ENCODE data around the gene KLF16.

KLF16 gene

GRCh38 chr19:1811942-1812425 lies 51.4 kb downstream of the KLF16 start, which contains the start of gene ATP8B3:
Gene ATP8B3 (minus strand): TSS chr19:1812276. CDS start chr19:1811736, 540 bp downstream.
- Histone ChIP-seq H3K9me3 (replicated peaks in 1 of 2; ENCODE audit: control insufficient read depth in 2 of 2, insufficient read depth in 1 of 2, low read depth in 1 of 2, low read length in 2 of 2) (peaks cover 0 to 3% of the 10 kb centered on the region in 2 donors), H3K4me2 (ENCODE audit: insufficient read depth, low read length, poor library complexity, severe bottlenecking) (peak within 1 kb of the TSS; percentile 87), H3K18ac (ENCODE audit: low read length) (peak within 1 kb of the TSS; percentile 86), H3K4ac (ENCODE audit: low read length) (no peak within 1 kb of the TSS), H3K4me1 (ENCODE audit: control insufficient read depth in 2 of 2, insufficient read depth in 1 of 2, low read depth in 1 of 2, low read length in 2 of 2) (peaks cover 0 to 7% of the 10 kb centered on the region in 2 donors), H2BK5ac (ENCODE audit: low read length) (no peak within 1 kb of the TSS), H2AK5ac (ENCODE audit: low read depth, low read length) (peak within 1 kb of the TSS; percentile 92), H3K9ac (ENCODE audit: low read depth, low read length, poor library complexity) (peak within 1 kb of the TSS; percentile 46), H3K4me3 (ENCODE audit: low read length in 2 of 2) (peak within 1 kb of the TSS; percentile 50 to 78), H2AFZ (ENCODE audit: low read length) (peak within 1 kb of the TSS; percentile 89), H3K27me3 (ENCODE audit: control insufficient read depth in 3 of 3, insufficient read depth in 3 of 3, low read depth in 1 of 3, low read length in 3 of 3) (peaks cover 0 to 5% (median 3%) of the 10 kb centered on the region in 3 experiments), H3K36me3 (replicated peaks in 1 of 2; ENCODE audit: control insufficient read depth in 2 of 2, insufficient read depth in 2 of 2, low read length in 2 of 2) (peaks cover 11 to 13% of the 10 kb centered on the region in 2 donors), H4K8ac (ENCODE audit: low read depth, low read length) (no peak within 1 kb of the TSS), H2BK15ac (ENCODE audit: low read length) (peak within 1 kb of the TSS; percentile 11), H2BK12ac (ENCODE audit: low read length) (peak within 1 kb of the TSS; percentile 33), H3K14ac (ENCODE audit: low read length) (peak within 1 kb of the TSS; percentile 56), H3K23ac (ENCODE audit: low read depth, low read length, poor library complexity) (peak within 1 kb of the TSS; percentile 80), H2BK120ac (ENCODE audit: low read depth, low read length) (no peak within 1 kb of the TSS), H3K79me1 (ENCODE audit: low read depth, low read length) (no peaks in the 10 kb centered on the region), H3K27ac (replicated peaks; ENCODE audit: low read length) (no peak within 1 kb of the TSS), H4K91ac (ENCODE audit: low read depth, low read length, poor library complexity) (no peak within 1 kb of the TSS)
- no CpG with 5 or more reads among the region's 48 CpGs for WGBS, 2 donors (ENCODE audit: extremely low coverage in 2 of 2, insufficient read length in 2 of 2, insufficient replicate concordance in 1 of 2)
- DNase-seq (ENCODE audit: low spot score), result no peak

- Histone ChIP-seq H3K18ac (ENCODE audit: low read length) (peak overlapping the region; percentile 2), H2BK120ac (ENCODE audit: low read depth, low read length) (no peak overlapping the region), H2AK5ac (ENCODE audit: low read depth, low read length) (peak overlapping the region; percentile 92), H3K9ac (ENCODE audit: low read depth, low read length, poor library complexity) (no peak overlapping the region), H2BK15ac (ENCODE audit: low read length) (peak overlapping the region; percentile 11), H3K27me3 (ENCODE audit: control insufficient read depth in 3 of 3, insufficient read depth in 3 of 3, low read depth in 1 of 3, low read length in 3 of 3) (peaks cover 0 to 5% (median 3%) of the 10 kb centered on the region in 3 experiments), H3K79me1 (ENCODE audit: low read depth, low read length) (no peaks in the 10 kb centered on the region), H3K4me1 (ENCODE audit: control insufficient read depth in 2 of 2, insufficient read depth in 1 of 2, low read depth in 1 of 2, low read length in 2 of 2) (peaks cover 0 to 7% of the 10 kb centered on the region in 2 donors), H3K9me3 (replicated peaks in 1 of 2; ENCODE audit: control insufficient read depth in 2 of 2, insufficient read depth in 1 of 2, low read depth in 1 of 2, low read length in 2 of 2) (peaks cover 0 to 3% of the 10 kb centered on the region in 2 donors), H2BK12ac (ENCODE audit: low read length) (peak overlapping the region; percentile 33), H4K8ac (ENCODE audit: low read depth, low read length) (no peak overlapping the region), H2AFZ (ENCODE audit: low read length) (peak overlapping the region; percentile 89), H3K27ac (replicated peaks; ENCODE audit: low read length) (no peak overlapping the region), H3K23ac (ENCODE audit: low read depth, low read length, poor library complexity) (no peak overlapping the region), H4K91ac (ENCODE audit: low read depth, low read length, poor library complexity) (no peak overlapping the region), H2BK5ac (ENCODE audit: low read length) (no peak overlapping the region), H3K14ac (ENCODE audit: low read length) (peak overlapping the region; percentile 56), H3K36me3 (replicated peaks in 1 of 2; ENCODE audit: control insufficient read depth in 2 of 2, insufficient read depth in 2 of 2, low read length in 2 of 2) (peaks cover 6 to 8% of the 10 kb centered on the region in 2 donors), H3K4ac (ENCODE audit: low read length) (no peak overlapping the region), H3K4me2 (ENCODE audit: insufficient read depth, low read length, poor library complexity, severe bottlenecking) (peak overlapping the region; percentile 33), H3K4me3 (ENCODE audit: low read length in 2 of 2) (no peak overlapping the region)
- no peak for DNase-seq (ENCODE audit: low spot score)
- WGBS, 2 donors (ENCODE audit: extremely low coverage in 2 of 2, insufficient read length in 2 of 2, insufficient replicate concordance in 1 of 2), result no CpG with 5 or more reads among the region's 13 CpGs
Measured at GRCh38 chr19:1811472-1811894, 51.9 kb downstream of the KLF16 start.

GRCh38 chr19:1810439-1811160 lies 52.8 kb downstream of the KLF16 start:
- no peak for DNase-seq (ENCODE audit: low spot score)
- WGBS, 2 donors (ENCODE audit: extremely low coverage in 2 of 2, insufficient read length in 2 of 2, insufficient replicate concordance in 1 of 2), result no CpG with 5 or more reads among the region's 19 CpGs
- no peak overlapping the region for H3K4me2 ChIP-seq (ENCODE audit: insufficient read depth, low read length, poor library complexity, severe bottlenecking)

GRCh38 chr19:1809678-1810077 lies 53.7 kb downstream of the KLF16 start:
- no peak overlapping the region for H2AFZ ChIP-seq (ENCODE audit: low read length)
- H3K79me1 ChIP-seq (ENCODE audit: low read depth, low read length), result no peaks in the 10 kb centered on the region
- H2BK5ac ChIP-seq (ENCODE audit: low read length), result no peak overlapping the region
- no peak overlapping the region for H2BK12ac ChIP-seq (ENCODE audit: low read length)
- no peak overlapping the region for H3K4ac ChIP-seq (ENCODE audit: low read length)
- peak overlapping the region; percentile 75 for H2BK15ac ChIP-seq (ENCODE audit: low read length)
- H4K8ac ChIP-seq (ENCODE audit: low read depth, low read length), result no peak overlapping the region
- no peak for DNase-seq (ENCODE audit: low spot score)
- peaks cover 0 to 5% (median 3%) of the 10 kb centered on the region in 3 experiments for H3K27me3 ChIP-seq (ENCODE audit: control insufficient read depth in 3 of 3, insufficient read depth in 3 of 3, low read depth in 1 of 3, low read length in 3 of 3)
- H2AK5ac ChIP-seq (ENCODE audit: low read depth, low read length), result peak overlapping the region; percentile 14
- no peak overlapping the region for H3K27ac ChIP-seq (replicated peaks; ENCODE audit: low read length)
- H3K4me3 ChIP-seq (ENCODE audit: low read length in 2 of 2), result no peak overlapping the region
- peaks cover 0 to 10% of the 10 kb centered on the region in 2 donors for H3K4me1 ChIP-seq (ENCODE audit: control insufficient read depth in 2 of 2, insufficient read depth in 1 of 2, low read depth in 1 of 2, low read length in 2 of 2)
- H2BK120ac ChIP-seq (ENCODE audit: low read depth, low read length), result no peak overlapping the region
- no CpG with 5 or more reads among the region's 18 CpGs for WGBS, 2 donors (ENCODE audit: extremely low coverage in 2 of 2, insufficient read length in 2 of 2, insufficient replicate concordance in 1 of 2)
- no peak overlapping the region for H3K14ac ChIP-seq (ENCODE audit: low read length)
- H3K9me3 ChIP-seq (replicated peaks in 1 of 2; ENCODE audit: control insufficient read depth in 2 of 2, insufficient read depth in 1 of 2, low read depth in 1 of 2, low read length in 2 of 2), result peaks cover 0 to 1% of the 10 kb centered on the region in 2 donors
- no peak overlapping the region for H3K18ac ChIP-seq (ENCODE audit: low read length)
- no peak overlapping the region for H3K23ac ChIP-seq (ENCODE audit: low read depth, low read length, poor library complexity)
- no peak overlapping the region for H3K9ac ChIP-seq (ENCODE audit: low read depth, low read length, poor library complexity)
- H3K4me2 ChIP-seq (ENCODE audit: insufficient read depth, low read length, poor library complexity, severe bottlenecking), result no peak overlapping the region
- no peak overlapping the region for H4K91ac ChIP-seq (ENCODE audit: low read depth, low read length, poor library complexity)
- peaks cover 0 to under 1% of the 10 kb centered on the region in 2 donors for H3K36me3 ChIP-seq (replicated peaks in 1 of 2; ENCODE audit: control insufficient read depth in 2 of 2, insufficient read depth in 2 of 2, low read length in 2 of 2)

More at GRCh38 chr19:1810439-1811160, 52.8 kb downstream of the KLF16 start:
- Histone ChIP-seq H3K4me3 (ENCODE audit: low read length in 2 of 2) (no peak overlapping the region), H3K23ac (ENCODE audit: low read depth, low read length, poor library complexity) (no peak overlapping the region), H3K9me3 (replicated peaks in 1 of 2; ENCODE audit: control insufficient read depth in 2 of 2, insufficient read depth in 1 of 2, low read depth in 1 of 2, low read length in 2 of 2) (peaks cover 0 to 3% of the 10 kb centered on the region in 2 donors), H3K18ac (ENCODE audit: low read length) (peak overlapping the region; percentile 64), H2AK5ac (ENCODE audit: low read depth, low read length) (peak overlapping the region; percentile 5), H3K4ac (ENCODE audit: low read length) (no peak overlapping the region), H3K4me1 (ENCODE audit: control insufficient read depth in 2 of 2, insufficient read depth in 1 of 2, low read depth in 1 of 2, low read length in 2 of 2) (peaks cover 0 to 10% of the 10 kb centered on the region in 2 donors), H2BK5ac (ENCODE audit: low read length) (no peak overlapping the region), H2AFZ (ENCODE audit: low read length) (no peak overlapping the region), H2BK15ac (ENCODE audit: low read length) (peak overlapping the region; percentile 58), H3K9ac (ENCODE audit: low read depth, low read length, poor library complexity) (no peak overlapping the region), H4K91ac (ENCODE audit: low read depth, low read length, poor library complexity) (no peak overlapping the region), H3K14ac (ENCODE audit: low read length) (no peak overlapping the region), H2BK120ac (ENCODE audit: low read depth, low read length) (no peak overlapping the region), H3K27me3 (ENCODE audit: control insufficient read depth in 3 of 3, insufficient read depth in 3 of 3, low read depth in 1 of 3, low read length in 3 of 3) (peaks cover 0 to 5% (median 3%) of the 10 kb centered on the region in 3 experiments), H2BK12ac (ENCODE audit: low read length) (no peak overlapping the region), H3K27ac (replicated peaks; ENCODE audit: low read length) (no peak overlapping the region), H3K36me3 (replicated peaks in 1 of 2; ENCODE audit: control insufficient read depth in 2 of 2, insufficient read depth in 2 of 2, low read length in 2 of 2) (peaks cover 0 to 3% of the 10 kb centered on the region in 2 donors), H4K8ac (ENCODE audit: low read depth, low read length) (no peak overlapping the region), H3K79me1 (ENCODE audit: low read depth, low read length) (no peaks in the 10 kb centered on the region)
